ENCODE measurements around the gene TRIM58.

Gene TRIM58, protein sequence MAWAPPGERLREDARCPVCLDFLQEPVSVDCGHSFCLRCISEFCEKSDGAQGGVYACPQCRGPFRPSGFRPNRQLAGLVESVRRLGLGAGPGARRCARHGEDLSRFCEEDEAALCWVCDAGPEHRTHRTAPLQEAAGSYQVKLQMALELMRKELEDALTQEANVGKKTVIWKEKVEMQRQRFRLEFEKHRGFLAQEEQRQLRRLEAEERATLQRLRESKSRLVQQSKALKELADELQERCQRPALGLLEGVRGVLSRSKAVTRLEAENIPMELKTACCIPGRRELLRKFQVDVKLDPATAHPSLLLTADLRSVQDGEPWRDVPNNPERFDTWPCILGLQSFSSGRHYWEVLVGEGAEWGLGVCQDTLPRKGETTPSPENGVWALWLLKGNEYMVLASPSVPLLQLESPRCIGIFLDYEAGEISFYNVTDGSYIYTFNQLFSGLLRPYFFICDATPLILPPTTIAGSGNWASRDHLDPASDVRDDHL

GRCh38 chr1:247857069-247857984, at the start of gene TRIM58:
Gene TRIM58, plus strand, starts transcription at chr1:247857187. Its CDS starts 60 bp downstream, at chr1:247857247.
- peak within 1 kb of the TSS; percentile 55 for H3K4me3 ChIP-seq (ENCODE audit: low read depth, low read length)

GRCh38 chr1:247812637-247813036, 44.4 kb upstream of the TRIM58 start:
- no peak overlapping the region for H3K4me3 ChIP-seq (ENCODE audit: low read depth, low read length)

GRCh38 chr1:247822060-247822459, 34.9 kb upstream of the TRIM58 start:
- H3K4me3 ChIP-seq (ENCODE audit: low read depth, low read length): no peak overlapping the region

GRCh38 chr1:247824023-247824422, 33.0 kb upstream of the TRIM58 start, which contains the start of gene OR14A16:
Gene OR14A16, minus strand, starts transcription at chr1:247824119. Its CDS starts 8,390 bp downstream, at chr1:247815729.
- no peak within 1 kb of the TSS for H3K4me3 ChIP-seq (ENCODE audit: low read depth, low read length)

DNA sequence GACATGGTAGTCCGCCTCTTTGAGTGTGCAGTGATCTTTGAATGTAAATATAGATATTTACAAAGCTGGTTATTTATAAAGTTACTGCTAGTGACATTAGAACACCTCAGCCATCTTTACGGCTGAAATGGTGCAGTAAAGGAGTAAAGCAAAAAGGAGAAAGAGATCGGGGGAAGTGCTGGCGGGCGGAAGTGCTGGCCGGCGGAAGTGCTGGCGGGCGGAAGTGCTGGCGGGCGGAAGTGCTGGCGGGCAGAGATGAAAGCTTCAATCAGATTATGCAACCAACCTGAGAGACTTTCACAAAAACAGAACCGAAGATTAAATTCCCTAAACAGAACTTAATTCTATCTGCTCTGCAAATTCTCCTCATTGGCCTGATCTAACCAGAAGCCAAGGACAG, 31.6 kb upstream of the TRIM58 start:
- H3K4me3 ChIP-seq (ENCODE audit: low read depth, low read length): no peak overlapping the region

GRCh38 chr1:247829656-247830055, 27.3 kb upstream of the TRIM58 start:
- no peak overlapping the region for H3K4me3 ChIP-seq (ENCODE audit: low read depth, low read length)

DNA sequence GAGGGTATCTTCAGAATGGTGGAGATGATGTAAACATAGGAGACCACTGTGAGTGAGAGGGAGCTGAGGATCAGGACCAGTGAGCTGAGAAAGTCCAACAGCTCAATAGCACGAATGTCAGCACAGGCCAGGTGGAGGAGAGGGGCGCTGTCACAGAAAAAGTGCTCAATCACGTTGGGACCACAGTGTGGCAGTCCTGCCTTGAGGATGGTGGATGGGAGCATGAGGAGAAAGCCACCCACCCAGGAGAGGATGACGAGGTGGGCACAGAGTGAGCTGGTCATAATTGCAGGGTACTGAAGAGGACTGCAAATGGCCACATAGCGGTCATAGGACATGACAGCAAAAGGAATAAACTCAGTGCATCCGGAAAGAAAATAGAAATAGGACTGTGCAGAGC, 23.4 kb upstream of the TRIM58 start:
- no peak overlapping the region for H3K4me3 ChIP-seq (ENCODE audit: low read depth, low read length)

DNA sequence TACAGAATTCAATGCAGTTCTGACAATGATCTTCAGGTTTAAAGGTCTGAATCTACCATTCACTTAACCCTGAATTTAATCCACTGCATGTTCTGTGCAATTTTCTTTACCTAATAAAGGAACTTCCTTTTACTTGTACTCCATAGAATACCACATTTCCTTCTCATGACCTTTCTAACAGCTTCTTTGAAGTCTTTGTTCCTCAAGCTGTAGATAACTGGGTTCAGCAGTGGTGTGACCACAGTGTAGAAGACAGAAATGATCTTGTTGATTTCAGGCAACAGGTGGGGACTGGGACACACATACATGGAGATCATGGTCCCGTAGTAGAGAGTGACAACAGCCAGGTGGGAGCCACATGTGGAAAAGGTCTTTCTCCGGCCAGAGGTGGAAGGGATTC, 16.2 kb upstream of the TRIM58 start:
- H3K4me3 ChIP-seq (ENCODE audit: low read depth, low read length): no peak overlapping the region

DNA sequence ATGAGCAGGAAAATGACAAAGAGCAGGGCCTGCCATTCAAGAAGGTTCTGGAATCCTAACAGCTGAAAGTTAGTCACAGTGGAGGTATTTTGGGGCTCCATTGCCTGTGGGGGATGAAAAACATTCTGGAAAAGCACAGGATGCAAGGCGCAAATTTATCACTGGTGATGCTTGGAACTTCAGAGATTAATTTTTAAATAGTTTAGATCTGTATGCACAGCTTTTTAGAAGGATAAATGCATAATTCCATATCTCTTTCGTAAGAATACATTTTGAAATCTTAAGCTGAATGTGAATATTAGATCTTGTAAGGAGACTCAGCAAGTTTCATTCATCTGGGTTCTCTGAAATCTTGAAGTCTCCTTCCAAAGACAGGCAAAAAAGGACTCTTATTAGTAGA, 15.2 kb upstream of the TRIM58 start, which contains the start of gene OR11L1:
Gene OR11L1 (minus strand): TSS at position 101 of the 400 bp plus-strand sequence. CDS start 0 bp downstream, at position 101.
- H3K4me3 ChIP-seq (ENCODE audit: low read depth, low read length): no peak within 1 kb of the TSS

DNA sequence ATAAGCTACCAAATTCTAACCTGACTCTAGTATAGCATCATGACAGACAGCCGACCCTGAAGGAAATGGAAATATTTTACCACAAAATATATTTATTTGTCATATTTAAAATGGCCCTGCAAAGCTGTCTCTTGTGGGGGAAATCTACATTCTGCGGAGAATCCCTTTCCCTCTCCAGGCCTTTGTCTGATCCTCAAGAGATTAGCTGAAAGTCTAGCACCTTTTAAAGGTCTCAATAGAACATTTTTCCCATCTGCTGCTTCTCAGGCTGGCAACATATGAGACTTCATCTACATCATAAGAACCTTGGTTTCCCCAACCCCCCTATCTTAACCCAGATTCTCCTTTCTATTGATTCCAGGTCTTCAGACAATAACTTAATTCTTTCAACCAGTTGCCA, 13.6 kb upstream of the TRIM58 start:
- H3K4me3 ChIP-seq (ENCODE audit: low read depth, low read length): no peak overlapping the region

- H3K4me3 ChIP-seq (ENCODE audit: low read depth, low read length): no peak overlapping the region
These were observed 11.8 kb upstream of the TRIM58 start for GRCh38 chr1:247845011-247845692.

- H3K4me3 ChIP-seq (ENCODE audit: low read depth, low read length): no peak overlapping the region
These were observed 11.3 kb upstream of the TRIM58 start for GRCh38 chr1:247845693-247846017.

GRCh38 chr1:247848346-247848745, 8.6 kb upstream of the TRIM58 start:
- H3K4me3 ChIP-seq (ENCODE audit: low read depth, low read length): no peak overlapping the region

GRCh38 chr1:247849616-247850015, 7.4 kb upstream of the TRIM58 start:
- no peak overlapping the region for H3K4me3 ChIP-seq (ENCODE audit: low read depth, low read length)

- no peak overlapping the region for H3K4me3 ChIP-seq (ENCODE audit: low read depth, low read length)
These were observed 2.0 kb upstream of the TRIM58 start for GRCh38 chr1:247854899-247855545.

GRCh38 chr1:247855911-247856310, 1.1 kb upstream of the TRIM58 start:
- H3K4me3 ChIP-seq (ENCODE audit: low read depth, low read length): no peak overlapping the region

GRCh38 chr1:247857985-247858619, 1.1 kb downstream of the TRIM58 start:
- peak overlapping the region; percentile 55 for H3K4me3 ChIP-seq (ENCODE audit: low read depth, low read length)

- no peak overlapping the region for H3K4me3 ChIP-seq (ENCODE audit: low read depth, low read length)
These were observed 5.8 kb downstream of the TRIM58 start for GRCh38 chr1:247862756-247863155.

DNA sequence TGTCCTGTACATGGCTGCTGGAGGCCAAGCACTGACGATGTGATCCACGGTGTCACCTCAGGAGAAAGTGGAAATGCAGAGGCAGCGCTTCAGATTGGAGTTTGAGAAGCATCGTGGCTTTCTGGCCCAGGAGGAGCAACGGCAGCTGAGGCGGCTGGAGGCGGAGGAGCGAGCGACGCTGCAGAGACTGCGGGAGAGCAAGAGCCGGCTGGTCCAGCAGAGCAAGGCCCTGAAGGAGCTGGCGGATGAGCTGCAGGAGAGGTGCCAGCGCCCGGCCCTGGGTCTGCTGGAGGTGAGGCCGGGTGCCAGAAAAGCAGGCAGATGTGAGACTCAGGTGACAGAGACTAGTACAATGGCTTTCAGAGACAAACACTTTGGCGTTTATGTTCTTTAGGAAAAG, 7.7 kb downstream of the TRIM58 start:
- H3K4me3 ChIP-seq (ENCODE audit: low read depth, low read length): no peak overlapping the region

GRCh38 chr1:247865416-247865815, 8.4 kb downstream of the TRIM58 start:
- no peak overlapping the region for H3K4me3 ChIP-seq (ENCODE audit: low read depth, low read length)
